GM12874 (cell line): ENCODE results near the gene DYSF.

Source experiments
- TF ChIP-seq, protein P1 (sequence below): IDR thresholded peaks from 2 replicates; pipeline ENCODE4 v1.5.1; 2011; ENCODE audit warnings: low read depth, mild to moderate bottlenecking, control low read depth, low read length, moderate library complexity; ENCODE audit not compliant: insufficient read depth

DYSF gene

DNA sequence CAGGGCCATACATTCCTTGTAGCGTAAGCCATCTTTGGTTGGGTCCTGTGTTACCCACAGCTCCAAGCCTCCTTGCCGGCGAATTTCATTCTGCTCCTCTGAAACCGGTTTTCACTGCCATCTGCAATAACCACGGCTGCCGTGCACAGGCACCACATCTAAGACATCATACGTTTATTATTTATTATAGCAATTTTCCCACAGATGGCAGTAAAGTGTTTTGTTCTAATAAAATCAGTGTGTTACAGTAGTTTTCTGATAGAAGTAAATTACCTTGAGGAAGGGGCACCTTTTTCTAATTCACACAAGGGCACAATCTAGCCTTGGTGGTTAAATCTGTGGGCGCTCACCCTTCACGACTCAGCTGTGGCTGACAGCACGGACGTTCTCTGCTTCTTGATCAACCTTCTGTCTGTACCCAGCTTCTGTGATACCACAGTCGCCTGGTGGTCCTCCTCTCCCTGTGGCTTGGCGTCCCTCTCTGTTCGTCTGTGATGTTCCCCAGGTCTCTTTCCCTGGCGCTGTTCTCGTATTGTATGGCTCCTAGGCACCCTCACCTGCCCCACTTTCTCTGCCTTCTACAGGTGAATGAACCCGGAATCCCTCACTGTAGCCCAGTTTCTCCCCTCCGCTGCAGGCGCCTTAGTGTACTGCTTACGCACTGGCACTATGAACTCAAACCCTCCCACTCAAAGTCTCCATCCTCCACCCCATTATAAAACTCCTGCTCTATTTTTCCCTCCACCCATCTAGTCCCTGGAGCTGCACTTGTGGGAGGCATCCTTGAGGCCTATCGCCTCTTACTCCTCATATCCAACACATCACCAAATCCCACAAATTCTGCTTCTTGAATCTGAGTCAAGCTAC is 236.8 kb downstream of the DYSF start:
- TF ChIP-seq, protein P1, sequence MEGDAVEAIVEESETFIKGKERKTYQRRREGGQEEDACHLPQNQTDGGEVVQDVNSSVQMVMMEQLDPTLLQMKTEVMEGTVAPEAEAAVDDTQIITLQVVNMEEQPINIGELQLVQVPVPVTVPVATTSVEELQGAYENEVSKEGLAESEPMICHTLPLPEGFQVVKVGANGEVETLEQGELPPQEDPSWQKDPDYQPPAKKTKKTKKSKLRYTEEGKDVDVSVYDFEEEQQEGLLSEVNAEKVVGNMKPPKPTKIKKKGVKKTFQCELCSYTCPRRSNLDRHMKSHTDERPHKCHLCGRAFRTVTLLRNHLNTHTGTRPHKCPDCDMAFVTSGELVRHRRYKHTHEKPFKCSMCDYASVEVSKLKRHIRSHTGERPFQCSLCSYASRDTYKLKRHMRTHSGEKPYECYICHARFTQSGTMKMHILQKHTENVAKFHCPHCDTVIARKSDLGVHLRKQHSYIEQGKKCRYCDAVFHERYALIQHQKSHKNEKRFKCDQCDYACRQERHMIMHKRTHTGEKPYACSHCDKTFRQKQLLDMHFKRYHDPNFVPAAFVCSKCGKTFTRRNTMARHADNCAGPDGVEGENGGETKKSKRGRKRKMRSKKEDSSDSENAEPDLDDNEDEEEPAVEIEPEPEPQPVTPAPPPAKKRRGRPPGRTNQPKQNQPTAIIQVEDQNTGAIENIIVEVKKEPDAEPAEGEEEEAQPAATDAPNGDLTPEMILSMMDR, result no peak

DNA sequence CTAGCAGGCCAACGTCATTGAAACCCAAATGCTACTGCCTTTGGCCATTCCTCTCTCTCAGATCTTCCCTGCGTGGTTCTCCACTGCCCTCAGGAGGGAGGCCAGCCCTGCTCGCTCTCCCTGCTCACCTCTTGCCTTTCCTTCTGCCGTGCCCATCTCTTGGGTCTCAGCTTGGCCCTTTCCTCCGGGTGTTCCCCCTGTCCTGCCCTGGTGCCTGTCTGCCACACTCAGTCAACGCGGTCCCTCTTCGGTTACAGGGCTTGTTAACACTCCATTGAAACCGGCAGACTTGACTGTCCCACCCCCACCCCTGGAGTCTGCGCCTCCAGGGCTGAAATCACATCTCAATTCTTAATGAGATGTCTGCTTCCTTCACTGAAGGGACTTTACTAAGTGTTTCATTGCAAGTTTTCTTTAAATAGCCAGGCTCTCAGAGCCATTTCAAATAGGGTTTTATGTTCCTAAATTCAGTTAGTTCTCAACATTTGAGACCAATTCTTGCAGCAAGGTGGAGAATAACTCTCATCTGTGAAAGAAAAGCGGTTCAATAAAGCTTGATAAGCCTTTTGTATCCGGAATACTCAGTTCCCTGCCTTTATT is 237.6 kb downstream of the DYSF start:
- TF ChIP-seq, protein P1, result no peak

DNA sequence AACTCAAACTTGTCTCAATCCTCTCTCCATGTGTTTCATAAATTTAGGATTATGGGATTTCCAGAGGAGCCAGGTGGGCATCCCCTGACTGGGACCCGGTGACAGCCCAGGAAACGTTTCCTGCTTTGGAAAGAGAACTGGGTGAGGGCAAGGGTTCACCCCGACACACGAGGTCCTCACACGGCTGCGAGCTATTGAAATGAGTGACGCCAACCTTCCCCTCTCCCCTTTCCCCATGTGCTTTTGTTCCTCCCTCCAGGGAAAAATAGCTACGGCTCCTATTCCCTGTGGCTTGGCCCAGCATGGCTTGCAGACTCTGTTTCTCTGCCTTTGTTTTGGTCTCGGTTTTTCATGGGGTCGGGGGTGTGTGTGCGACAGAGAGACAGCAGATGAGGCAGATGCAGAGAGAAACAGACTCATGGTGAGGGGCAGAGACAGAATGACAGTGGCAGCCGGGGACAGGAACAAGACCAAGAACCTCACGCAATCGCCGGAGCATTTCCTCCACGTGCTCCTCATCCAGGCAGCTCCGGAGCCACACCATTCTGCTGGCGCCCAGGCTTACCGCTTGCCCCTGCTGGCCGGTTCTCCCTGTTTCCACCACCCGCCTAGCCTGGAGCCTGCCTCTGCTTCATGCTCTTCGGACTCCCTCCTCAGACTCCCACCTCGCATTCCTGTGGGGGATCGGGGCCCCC is 238.5 kb downstream of the DYSF start:
- TF ChIP-seq, protein P1, result no peak

DNA sequence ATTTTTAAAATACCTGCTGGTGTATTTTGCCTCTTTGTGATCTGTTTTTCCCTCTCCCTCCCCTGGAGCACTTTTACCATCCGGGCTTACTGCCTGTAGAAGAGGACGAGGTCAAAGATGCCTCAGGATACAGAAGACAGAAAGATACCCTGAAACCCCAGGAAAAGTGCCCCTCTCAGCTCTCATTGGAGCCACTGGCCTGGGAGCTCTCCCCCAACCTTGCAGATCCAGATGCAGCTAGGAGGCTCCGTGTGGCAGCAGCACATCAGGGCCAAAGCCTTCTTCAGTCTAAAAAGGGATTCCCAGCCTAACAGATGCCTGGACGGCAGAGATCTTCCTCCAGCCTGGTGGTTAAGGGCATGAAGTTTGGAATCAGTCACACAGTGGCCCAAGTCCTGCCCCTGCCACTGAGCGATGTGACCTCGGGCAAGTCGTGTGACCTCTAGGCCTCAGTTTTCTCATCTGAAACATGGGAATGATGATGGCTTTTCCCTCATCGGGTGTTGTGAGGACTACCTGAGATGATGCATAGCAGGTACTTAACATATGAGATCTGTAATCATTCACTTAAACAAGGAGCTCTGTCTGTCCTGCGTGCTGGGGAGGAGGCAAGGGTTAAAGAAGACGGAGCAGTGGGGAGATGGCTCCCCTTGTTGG is 239.4 kb downstream of the DYSF start:
- TF ChIP-seq, protein P1, result no peak

DNA sequence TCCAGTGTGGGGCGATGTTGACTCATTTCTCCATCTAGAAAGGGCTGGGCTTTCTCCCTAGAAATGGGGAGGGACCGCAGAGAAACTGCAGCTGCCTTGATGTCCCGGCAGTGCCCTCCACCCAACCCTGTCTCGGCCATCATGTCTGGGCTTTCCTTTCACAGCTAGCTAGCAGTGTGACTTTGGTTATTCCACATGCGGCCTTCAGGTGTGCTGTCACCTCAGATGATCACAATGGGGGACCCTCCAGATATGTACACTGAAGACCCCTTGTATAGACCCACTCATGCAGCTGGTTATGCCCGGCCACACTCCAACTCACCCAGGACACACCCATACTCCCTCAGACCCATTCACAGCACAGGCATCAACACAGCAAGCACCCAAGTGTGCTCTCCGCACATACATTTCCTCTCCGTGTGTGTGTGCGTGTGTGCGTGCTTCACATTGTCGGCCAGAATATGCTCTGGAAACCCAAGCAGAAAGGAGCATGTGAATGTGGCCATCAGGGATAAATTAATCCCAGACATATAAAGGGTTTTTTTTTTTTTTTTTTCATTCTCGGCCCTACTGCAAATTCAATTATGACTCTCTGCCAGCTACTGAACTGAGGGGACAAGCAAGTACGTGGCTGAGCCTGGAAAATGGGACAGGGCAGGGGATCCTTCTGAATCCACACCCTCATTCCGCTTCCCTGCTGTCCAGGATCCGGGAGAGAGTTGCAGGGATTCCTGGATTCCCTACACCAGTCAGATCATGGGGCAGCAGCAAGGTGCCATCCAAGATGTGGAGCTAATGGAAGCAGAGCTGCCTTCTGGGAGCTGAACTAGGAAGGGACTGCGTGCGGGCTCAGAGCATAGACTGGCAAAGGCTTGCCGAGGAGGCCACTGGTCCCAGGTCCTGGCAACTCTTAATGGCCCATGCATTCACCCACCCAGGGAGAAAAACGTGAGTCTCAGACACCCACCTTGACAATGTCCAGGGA is 240.2 kb downstream of the DYSF start:
- TF ChIP-seq, protein P1, result no peak

DNA sequence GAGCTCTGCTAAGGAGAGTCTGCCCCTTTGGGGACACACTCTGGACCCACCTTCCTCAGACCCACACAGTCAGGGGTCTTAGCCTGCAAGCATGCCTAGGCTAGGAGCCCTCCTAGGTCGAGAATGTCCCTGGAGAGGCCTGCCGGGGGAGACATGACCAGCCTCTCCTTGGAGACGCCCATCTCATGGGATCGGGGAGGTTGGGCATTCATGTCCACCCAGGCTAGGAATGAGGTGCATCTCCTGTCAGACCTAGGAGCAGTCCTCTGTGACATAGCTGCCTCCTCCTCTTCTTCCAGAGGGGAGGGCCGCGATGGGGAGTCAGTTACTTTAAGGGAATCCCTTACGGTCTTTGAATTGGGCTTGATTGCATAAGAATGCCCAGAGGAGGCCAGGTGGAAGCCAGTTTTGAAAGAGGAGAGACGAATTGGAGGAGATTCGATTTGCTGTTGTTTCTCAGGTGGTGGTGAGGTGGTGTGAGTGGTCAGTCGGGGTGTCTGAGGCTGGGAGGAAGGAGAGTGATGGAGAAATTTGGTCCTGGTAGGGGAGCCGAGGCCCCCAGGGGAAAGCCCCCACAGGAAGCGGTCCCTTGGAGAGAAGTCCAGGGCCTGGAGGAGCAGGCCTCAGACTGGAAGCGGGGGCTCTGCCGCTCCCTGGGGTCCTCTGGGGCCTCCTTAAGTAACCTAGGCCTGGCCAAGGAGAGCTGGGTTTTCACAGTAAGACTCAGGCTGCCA is 241.3 kb downstream of the DYSF start:
- TF ChIP-seq, protein P1, result no peak
